Neural cell (in vitro differentiated cells): Measurements from ENCODE around the gene HAND1.

Experiments used
- POLR2AphosphoS5 ChIP-seq: IDR thresholded peaks from 2 replicates; pipeline ENCODE4 v1.6.1; 2012
- RAD21 ChIP-seq: fragments of 450-650 bp; conservative IDR thresholded peaks from 2 replicates; pipeline ENCODE4 v1.6.1; 2014; ENCODE audit warnings: antibody characterized with exemption, mild to moderate bottlenecking, moderate library complexity
- TF ChIP-seq, protein P1 (sequence below): fragments of 450-650 bp; IDR thresholded peaks from 2 replicates; pipeline ENCODE4 v1.5.1; 2014; ENCODE audit warnings: antibody characterized with exemption, mild to moderate bottlenecking, moderate library complexity; ENCODE audit not compliant: poor library complexity, severe bottlenecking

DNA sequence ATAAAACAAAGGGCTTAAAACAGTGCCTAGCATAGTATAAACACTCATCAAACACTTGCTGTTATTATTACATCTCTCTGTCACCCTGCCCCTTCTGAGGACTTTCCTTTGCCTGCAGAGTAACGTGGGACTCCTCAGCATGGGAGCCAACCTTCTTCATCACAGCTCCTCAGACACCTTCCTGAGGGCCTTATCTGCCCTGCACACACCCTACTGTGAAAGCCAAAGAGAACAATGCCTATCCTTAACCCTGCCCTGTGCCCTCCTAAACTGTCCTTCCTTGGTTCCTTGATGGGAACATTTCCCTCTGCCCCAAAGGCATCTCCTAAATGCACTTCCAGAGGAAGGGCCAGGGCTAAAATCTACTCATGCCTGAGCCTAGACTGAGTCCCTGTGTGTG lies 20.6 kb upstream of the HAND1 start:
- TF ChIP-seq POLR2AphosphoS5 (no peak), RAD21 (no peak)
- TF ChIP-seq, protein P1, sequence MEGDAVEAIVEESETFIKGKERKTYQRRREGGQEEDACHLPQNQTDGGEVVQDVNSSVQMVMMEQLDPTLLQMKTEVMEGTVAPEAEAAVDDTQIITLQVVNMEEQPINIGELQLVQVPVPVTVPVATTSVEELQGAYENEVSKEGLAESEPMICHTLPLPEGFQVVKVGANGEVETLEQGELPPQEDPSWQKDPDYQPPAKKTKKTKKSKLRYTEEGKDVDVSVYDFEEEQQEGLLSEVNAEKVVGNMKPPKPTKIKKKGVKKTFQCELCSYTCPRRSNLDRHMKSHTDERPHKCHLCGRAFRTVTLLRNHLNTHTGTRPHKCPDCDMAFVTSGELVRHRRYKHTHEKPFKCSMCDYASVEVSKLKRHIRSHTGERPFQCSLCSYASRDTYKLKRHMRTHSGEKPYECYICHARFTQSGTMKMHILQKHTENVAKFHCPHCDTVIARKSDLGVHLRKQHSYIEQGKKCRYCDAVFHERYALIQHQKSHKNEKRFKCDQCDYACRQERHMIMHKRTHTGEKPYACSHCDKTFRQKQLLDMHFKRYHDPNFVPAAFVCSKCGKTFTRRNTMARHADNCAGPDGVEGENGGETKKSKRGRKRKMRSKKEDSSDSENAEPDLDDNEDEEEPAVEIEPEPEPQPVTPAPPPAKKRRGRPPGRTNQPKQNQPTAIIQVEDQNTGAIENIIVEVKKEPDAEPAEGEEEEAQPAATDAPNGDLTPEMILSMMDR, result no peak
